DMS114 treated with DMSO at 0.1 percent for 48 hours (cell line): ENCODE measurements around the gene TNFSF8.

ENCODE experiments used
- DNase-seq: peaks from one replicate; lab custom pipeline; 2025; ENCODE audit not compliant: unreplicated experiment; lab: John Stamatoyannopoulos, UW

The TNFSF8 gene

GRCh38 chr9:114906922-114907571 lies 23.3 kb downstream of the TNFSF8 start:
- DNase-seq = peak; percentile 57

GRCh38 chr9:114905170-114905940 lies 25.0 kb downstream of the TNFSF8 start:
- no peak for DNase-seq

- DNase-seq = no peak
Measured at GRCh38 chr9:114902786-114903524, 27.4 kb downstream of the TNFSF8 start.

GRCh38 chr9:114900942-114901802 lies 29.2 kb downstream of the TNFSF8 start:
- no peak for DNase-seq

GRCh38 chr9:114899995-114900394 lies 30.4 kb downstream of the TNFSF8 start:
- DNase-seq = no peak

GRCh38 chr9:114899461-114899860 lies 30.9 kb downstream of the TNFSF8 start:
- DNase-seq = no peak

GRCh38 chr9:114898741-114899140 lies 31.6 kb downstream of the TNFSF8 start:
- no peak for DNase-seq

- no peak for DNase-seq
Measured at GRCh38 chr9:114897196-114897595, 33.2 kb downstream of the TNFSF8 start.

GRCh38 chr9:114896344-114896743 lies 34.0 kb downstream of the TNFSF8 start:
- DNase-seq = no peak

GRCh38 chr9:114895521-114895991 lies 34.8 kb downstream of the TNFSF8 start:
- DNase-seq = no peak

GRCh38 chr9:114894609-114895433 lies 35.6 kb downstream of the TNFSF8 start:
- no peak for DNase-seq

GRCh38 chr9:114894206-114894605 lies 36.2 kb downstream of the TNFSF8 start:
- DNase-seq = no peak

GRCh38 chr9:114893221-114894010 lies 37.0 kb downstream of the TNFSF8 start:
- no peak for DNase-seq

- no peak for DNase-seq
Measured at GRCh38 chr9:114889802-114890224, 40.6 kb downstream of the TNFSF8 start.

GRCh38 chr9:114888607-114889006 lies 41.8 kb downstream of the TNFSF8 start:
- no peak for DNase-seq

- DNase-seq = no peak
Measured at GRCh38 chr9:114887963-114888362, 42.4 kb downstream of the TNFSF8 start.

GRCh38 chr9:114884787-114885452 lies 45.5 kb downstream of the TNFSF8 start:
- no peak for DNase-seq

GRCh38 chr9:114883709-114884108 lies 46.7 kb downstream of the TNFSF8 start:
- DNase-seq = no peak
